CD4-positive, alpha-beta T cell (primary cell): ENCODE results near the gene ZAP70. TPM values are rescaled to one million over a fixed set of nuclear protein-coding genes. Genes with fewer than 3 reads are reported as not detected.

Experiments
- ATAC-seq: fragments of 200-7000 bp; cut with Tn5 transposase; one replicate; pipeline ENCODE4 v1.10.0; 2022; ENCODE audit warnings: mild to moderate bottlenecking; ENCODE audit not compliant: poor library complexity
- CTCF ChIA-PET: fragments of 350-600 bp; sonication (Branson Sonifier 250); formaldehyde crosslinking; loops from one replicate; lab custom pipeline; 2021; ENCODE audit warnings: antibody characterized with exemption, inconsistent platforms; lab: Charles Lee
- POLR2A ChIA-PET: fragments of 350-600 bp; sonication (Branson Sonifier 250); formaldehyde crosslinking; loops from one replicate; lab custom pipeline; 2021; ENCODE audit warnings: antibody characterized with exemption, inconsistent platforms; lab: Charles Lee
- DNase-seq, 14 experiments: peaks; one replicate each; pipeline ENCODE4 v3.0.0-alpha.2; 2013 to 2020; ENCODE audit warnings: mixed read lengths in 2 of 14
- H3K27ac ChIP-seq, 2 donors: one replicate each; pipeline versions ENCODE4 v1.5.1 to v1.7.0; 2013; ENCODE audit warnings: low read length in 2 of 2, low read depth in 1 of 2, mild to moderate bottlenecking in 1 of 2
- H3K27me3 ChIP-seq, 2 experiments: 1 replicate in 1 of 2; 2 replicates in 1 of 2; pipeline versions ENCODE4 v1.6.1 to v1.7.0; 2013; ENCODE audit warnings: low read length in 2 of 2, control low read depth in 1 of 2, mild to moderate bottlenecking in 1 of 2, moderate library complexity in 1 of 2; ENCODE audit not compliant: insufficient read depth in 2 of 2, control insufficient read depth in 1 of 2
- H3K36me3 ChIP-seq: one replicate; pipeline ENCODE4 v1.6.1; 2013; ENCODE audit warnings: low read length, control low read depth; ENCODE audit not compliant: insufficient read depth
- H3K4me1 ChIP-seq: one replicate; pipeline ENCODE4 v1.6.1; 2013; ENCODE audit warnings: low read length, control low read depth; ENCODE audit not compliant: insufficient read depth
- H3K4me3 ChIP-seq: one replicate; pipeline ENCODE4 v1.5.1; 2013; ENCODE audit warnings: mild to moderate bottlenecking, low read length, moderate library complexity
- H3K9me3 ChIP-seq, 2 experiments: 1 replicate in 1 of 2; 2 replicates in 1 of 2; pipeline versions ENCODE4 v1.6.1 to v1.7.0; 2013; ENCODE audit warnings: low read length in 2 of 2, mild to moderate bottlenecking in 2 of 2, control low read depth in 1 of 2, moderate library complexity in 1 of 2; ENCODE audit not compliant: control insufficient read depth in 1 of 2, insufficient read depth in 1 of 2
- H3K27ac Mint-ChIP-seq: one replicate; pipeline ENCODE4 v1.8.0; 2020; ENCODE audit warnings: mixed read lengths
- H3K27me3 Mint-ChIP-seq: one replicate; pipeline ENCODE4 v1.8.0; 2021; ENCODE audit warnings: mixed read lengths
- H3K36me3 Mint-ChIP-seq: one replicate; pipeline ENCODE4 v1.8.0; 2021; ENCODE audit warnings: low read depth, mixed read lengths
- H3K4me1 Mint-ChIP-seq: one replicate; pipeline ENCODE4 v1.8.0; 2021; ENCODE audit warnings: low read depth, mixed read lengths
- H3K4me3 Mint-ChIP-seq: one replicate; pipeline ENCODE4 v1.8.0; 2020; ENCODE audit warnings: mild to moderate bottlenecking, mixed read lengths
- H3K9me3 Mint-ChIP-seq: one replicate; pipeline ENCODE4 v1.8.0; 2020; ENCODE audit warnings: mixed read lengths
- CTCF ChIP-seq: fragments of 200-600 bp; IDR thresholded peaks from one replicate; pipeline ENCODE4 v1.8.0; 2022; ENCODE audit warnings: antibody characterized with exemption, mild to moderate bottlenecking
- intact Hi-C, 2 experiments: fragments of 100-400 bp; cut with DNase I in 1 of 2; cut with micrococcal nuclease in 1 of 2; formaldehyde crosslinking; loops; one replicate each; pipeline versions ENCODE4 v1.15.1 to v1.9.0; 2023 to 2025; cut with DNase I, micrococcal nuclease
- total RNA-seq, 174 experiments: library from RNA in 2 of 174; stranded (reverse) in 2 of 174; gene quantifications; one replicate each; pipeline ENCODE4 v1.2.3 and lab custom pipeline; 2021 to 2026

Gene ZAP70
- total RNA-seq, 2 experiments from 2014 or later: 440 to 470 TPM

- Histone ChIP-seq H3K4me1 (no peaks in the 10 kb centered on the region), H3K36me3 (peaks cover 25% of the 10 kb centered on the region)
These were observed 61.7 kb downstream of the ZAP70 start for GRCh38 chr2:97775074-97775473.

GRCh38 chr2:97779141-97779540, 65.8 kb downstream of the ZAP70 start:
- H3K9me3 ChIP-seq: no peaks in the 10 kb centered on the region
- CTCF ChIA-PET: no interaction called here
- no peak for ATAC-seq
- H3K4me1 ChIP-seq: no peaks in the 10 kb centered on the region
- peaks cover 18% of the 10 kb centered on the region for H3K36me3 ChIP-seq
- POLR2A ChIA-PET: no interaction called here
- no peaks in the 10 kb centered on the region for H3K4me1 Mint-ChIP-seq
- no peaks in the 10 kb centered on the region for H3K27me3 Mint-ChIP-seq
- no peak overlapping the region for H3K4me3 ChIP-seq
- intact Hi-C loops: no loop called here
- H3K4me3 Mint-ChIP-seq: no peak overlapping the region
- no peak for DNase-seq
- H3K9me3 Mint-ChIP-seq: no peaks in the 10 kb centered on the region
- TF ChIP-seq CTCF: no peak
- no peaks in the 10 kb centered on the region for H3K27me3 ChIP-seq
- no peak overlapping the region for H3K27ac Mint-ChIP-seq
- peaks cover 51% of the 10 kb centered on the region for H3K36me3 Mint-ChIP-seq
- H3K27ac ChIP-seq: no peak overlapping the region

More at GRCh38 chr2:97775074-97775473, 61.7 kb downstream of the ZAP70 start:
- ChIA-PET CTCF (interaction anchor here (1.6 kb wide), 1 partner anchor 184 kb away, joined by 4 read pairs; no protein-coding TSS in a partner anchor), POLR2A (no interaction called here)
- H3K4me1 Mint-ChIP-seq: no peaks in the 10 kb centered on the region
- H3K36me3 Mint-ChIP-seq: peaks cover 79% of the 10 kb centered on the region
- no peaks in the 10 kb centered on the region for H3K27me3 Mint-ChIP-seq
- TF ChIP-seq CTCF: no peak
- Histone ChIP-seq H3K9me3 (no peaks in the 10 kb centered on the region), H3K27ac (no peak overlapping the region), H3K27me3 (no peaks in the 10 kb centered on the region), H3K4me3 (no peak overlapping the region)
- no peak overlapping the region for H3K27ac Mint-ChIP-seq
- H3K4me3 Mint-ChIP-seq: no peak overlapping the region
- no peaks in the 10 kb centered on the region for H3K9me3 Mint-ChIP-seq
- intact Hi-C loops: no loop called here
- no peak for DNase-seq
- no peak for ATAC-seq

GRCh38 chr2:97781981-97782380, 68.6 kb downstream of the ZAP70 start:
- H3K4me1 Mint-ChIP-seq: no peaks in the 10 kb centered on the region
- H3K4me3 Mint-ChIP-seq: no peak overlapping the region
- peaks cover 26% of the 10 kb centered on the region for H3K36me3 Mint-ChIP-seq
- ATAC-seq (no peak), DNase-seq (no peak)
- Histone ChIP-seq H3K27me3 (no peaks in the 10 kb centered on the region), H3K9me3 (no peaks in the 10 kb centered on the region), H3K4me1 (no peaks in the 10 kb centered on the region), H3K27ac (no peak overlapping the region), H3K36me3 (peaks cover 7% of the 10 kb centered on the region), H3K4me3 (no peak overlapping the region)
- ChIA-PET POLR2A (no interaction called here), CTCF (no interaction called here)
- intact Hi-C loops: no loop called here
- H3K27ac Mint-ChIP-seq: no peak overlapping the region
- no peaks in the 10 kb centered on the region for H3K9me3 Mint-ChIP-seq
- no peak for TF ChIP-seq CTCF
- H3K27me3 Mint-ChIP-seq: no peaks in the 10 kb centered on the region
